GM18870 (cell line): ENCODE data around the gene CCN6.
"Not testable (repeated sequence)": the region's sequence is repeated elsewhere in the genome, so short reads cannot be mapped to it uniquely, and the experiment has no call there.

Experiments used
- ATAC-seq: cut with Tn5 transposase; IDR thresholded peaks from one replicate; pipeline ENCODE4 v1.9.1; 2021; ENCODE audit warnings: moderate library complexity; ENCODE audit not compliant: unreplicated experiment

CCN6 gene

GRCh38 chr6:112049026-112049799 is 4.7 kb upstream of the CCN6 start:
- ATAC-seq, result no peak

GRCh38 chr6:112049996-112050395 is 3.9 kb upstream of the CCN6 start:
- no peak for ATAC-seq

GRCh38 chr6:112050429-112050828 is 3.5 kb upstream of the CCN6 start:
- ATAC-seq, result no peak

GRCh38 chr6:112051251-112051740 is 2.6 kb upstream of the CCN6 start:
- ATAC-seq, result not testable (repeated sequence)

GRCh38 chr6:112054555-112055190 is 769 bp downstream of the CCN6 start:
- ATAC-seq, result no peak

- no peak for ATAC-seq
Measured at GRCh38 chr6:112058243-112059032, 4.5 kb downstream of the CCN6 start.

GRCh38 chr6:112061605-112062004 is 7.7 kb downstream of the CCN6 start:
- no peak for ATAC-seq

- no peak for ATAC-seq
Measured at GRCh38 chr6:112062966-112063365, 9.1 kb downstream of the CCN6 start.

- no peak for ATAC-seq
Measured at GRCh38 chr6:112065426-112065986, 11.6 kb downstream of the CCN6 start.

- no peak for ATAC-seq
Measured at GRCh38 chr6:112066606-112067005, 12.7 kb downstream of the CCN6 start.

- ATAC-seq, result no peak
Measured at GRCh38 chr6:112081569-112081968, 27.7 kb downstream of the CCN6 start.

GRCh38 chr6:112085286-112086065 is 31.6 kb downstream of the CCN6 start:
- ATAC-seq, result no peak

- ATAC-seq, result peak; percentile 31
Measured at GRCh38 chr6:112086744-112087135, 32.8 kb downstream of the CCN6 start.

- ATAC-seq, result peak; percentile 98
Measured at GRCh38 chr6:112087136-112087911, 33.4 kb downstream of the CCN6 start, which contains the start of the genes FAM229B and TUBE1. TSS of gene FAM229B (plus strand) at chr6:112087591. CDS start at chr6:112099284, 11,693 bp downstream. TSS of gene TUBE1 (minus strand) at chr6:112087482. CDS start at chr6:112087434, 48 bp downstream.

GRCh38 chr6:112087916-112088315 is 34.0 kb downstream of the CCN6 start:
- no peak for ATAC-seq

GRCh38 chr6:112096901-112097300 is 43.0 kb downstream of the CCN6 start:
- ATAC-seq, result no peak

GRCh38 chr6:112100561-112100960 is 46.7 kb downstream of the CCN6 start:
- ATAC-seq, result no peak

- ATAC-seq, result not testable (repeated sequence)
Measured at GRCh38 chr6:112106026-112106425, 52.1 kb downstream of the CCN6 start.

GRCh38 chr6:112106562-112106961 is 52.7 kb downstream of the CCN6 start:
- no peak for ATAC-seq
